NCI-H1105 treated with DMSO at 0.1 percent for 48 hours (cell line): Measurements from ENCODE around the gene DDI1.

ENCODE experiments used
- DNase-seq: peaks from one replicate; lab custom pipeline; 2025; lab: John Stamatoyannopoulos, UW

The DDI1 gene

GRCh38 chr11:104078245-104078644, 41.8 kb downstream of the DDI1 start:
- DNase-seq, result no peak

DNA sequence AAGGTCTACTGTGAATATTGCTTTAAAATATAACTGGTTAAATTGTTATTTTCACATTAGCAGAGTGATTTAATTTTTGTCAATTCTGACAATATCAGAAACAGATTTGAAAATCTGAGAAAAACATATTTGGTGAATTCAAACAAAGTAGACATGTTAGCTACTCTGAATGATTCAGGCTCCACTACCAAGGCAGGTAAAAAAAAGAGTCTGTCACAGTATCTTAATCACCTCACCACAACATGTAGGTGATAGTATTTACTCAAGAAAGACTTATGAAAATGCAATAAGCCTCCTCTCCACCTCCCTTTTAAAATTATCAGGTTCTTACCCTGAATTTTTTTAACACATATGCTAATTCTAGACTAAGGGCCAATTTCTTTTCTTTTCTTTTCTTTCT, 42.6 kb downstream of the DDI1 start:
- no peak for DNase-seq

GRCh38 chr11:104086621-104087020, 50.2 kb downstream of the DDI1 start:
- no peak for DNase-seq
